NOMO-1 treated with dmso at 0.1 percent for 144 hours (cell line): ENCODE results near the gene ANO3.

Experiments used
- DNase-seq: peaks from one replicate; lab custom pipeline; 2025; ENCODE audit not compliant: unreplicated experiment; lab: John Stamatoyannopoulos, UW

The ANO3 gene

DNA sequence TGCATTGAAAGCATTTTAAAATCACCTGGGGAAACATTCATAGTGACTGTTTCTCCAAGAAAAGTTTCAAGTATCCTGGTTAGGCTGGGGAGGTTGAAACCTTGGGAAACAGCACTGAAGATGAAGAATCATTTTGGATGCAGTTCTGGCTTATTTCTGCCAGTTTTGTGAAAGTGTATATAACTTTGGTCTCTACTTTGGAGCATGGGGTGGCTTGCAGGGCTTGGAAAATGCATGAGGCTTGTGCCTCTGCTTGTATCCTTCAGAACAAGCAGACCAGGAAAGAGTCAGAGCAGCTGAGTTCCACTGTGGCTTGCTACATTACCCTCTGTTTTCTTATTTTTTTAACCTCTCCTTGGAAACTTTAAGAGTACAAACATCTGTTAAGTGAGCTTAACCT is 370.5 kb downstream of the ANO3 start:
- no peak for DNase-seq

DNA sequence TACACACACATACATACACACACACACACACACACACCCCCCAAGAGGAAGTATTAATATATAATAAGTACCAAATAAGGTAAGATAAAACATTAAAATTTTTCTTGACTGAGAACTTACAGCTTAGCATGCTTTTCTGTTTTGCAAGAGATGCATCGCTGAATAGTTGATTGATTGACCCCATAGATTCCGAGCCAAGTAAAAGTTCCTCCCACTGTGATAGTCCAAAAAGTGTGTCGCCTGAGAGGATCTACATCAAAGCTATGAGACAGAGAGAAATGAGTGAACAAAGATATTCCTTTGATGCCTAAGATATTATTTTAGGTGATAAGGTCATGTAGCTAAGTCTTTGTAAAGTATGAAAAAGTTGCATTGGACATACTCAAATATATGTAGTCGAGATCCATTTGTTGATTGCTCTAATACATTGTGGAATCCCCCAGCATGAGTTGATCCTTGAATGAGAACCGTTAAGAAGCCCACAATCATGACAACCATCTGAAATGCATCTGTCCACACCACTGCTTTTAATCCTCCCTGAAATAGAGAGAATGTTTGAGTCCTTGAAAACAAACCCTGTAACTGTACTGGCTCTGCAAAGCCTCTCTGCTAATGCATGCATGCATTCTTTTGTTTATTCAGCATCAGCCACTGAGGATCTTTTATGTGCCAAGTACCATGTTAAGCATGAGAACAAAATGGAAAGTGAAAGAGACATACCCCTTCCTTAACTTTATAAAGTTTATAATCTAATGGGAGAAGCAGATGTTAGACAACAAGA is 371.7 kb downstream of the ANO3 start:
- DNase-seq = no peak

DNA sequence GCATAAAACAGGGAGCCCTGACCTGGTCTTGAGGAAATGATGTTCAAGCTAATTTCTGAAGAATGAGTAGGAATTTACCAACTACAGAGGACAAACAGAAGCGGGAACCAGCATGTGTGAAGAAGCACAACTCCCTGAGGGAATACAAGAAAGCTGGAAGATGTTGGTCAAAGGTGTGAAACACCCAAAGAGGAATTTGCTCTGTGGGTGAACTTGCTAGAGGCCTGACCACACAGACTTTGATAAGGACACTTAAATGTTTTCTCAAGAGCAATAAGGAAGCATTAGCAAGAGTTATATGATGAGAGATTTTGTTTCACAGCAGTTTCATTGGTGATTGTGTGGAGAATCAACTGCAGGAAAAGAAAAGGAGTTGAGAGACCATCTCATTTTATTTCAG is 372.3 kb downstream of the ANO3 start:
- DNase-seq = no peak

DNA sequence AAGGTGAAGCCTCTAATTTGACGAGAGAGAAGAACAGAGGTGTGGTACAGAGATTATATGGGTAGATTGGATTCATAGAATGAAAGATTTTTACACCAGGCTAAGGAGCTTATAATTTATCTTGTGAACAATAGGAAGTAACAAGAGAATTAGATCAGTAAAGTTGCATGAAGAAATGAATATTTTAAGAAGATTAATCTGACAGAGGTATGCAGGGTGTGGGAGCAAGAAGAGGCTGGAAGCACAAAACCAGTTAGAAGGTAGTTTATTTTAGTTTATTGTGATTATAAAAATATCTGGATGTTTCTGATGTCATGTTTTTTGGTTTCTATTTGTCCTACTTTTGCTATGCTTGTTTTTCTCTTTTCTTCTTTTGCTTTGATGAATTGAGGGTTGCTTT is 374.3 kb downstream of the ANO3 start:
- no peak for DNase-seq

DNA sequence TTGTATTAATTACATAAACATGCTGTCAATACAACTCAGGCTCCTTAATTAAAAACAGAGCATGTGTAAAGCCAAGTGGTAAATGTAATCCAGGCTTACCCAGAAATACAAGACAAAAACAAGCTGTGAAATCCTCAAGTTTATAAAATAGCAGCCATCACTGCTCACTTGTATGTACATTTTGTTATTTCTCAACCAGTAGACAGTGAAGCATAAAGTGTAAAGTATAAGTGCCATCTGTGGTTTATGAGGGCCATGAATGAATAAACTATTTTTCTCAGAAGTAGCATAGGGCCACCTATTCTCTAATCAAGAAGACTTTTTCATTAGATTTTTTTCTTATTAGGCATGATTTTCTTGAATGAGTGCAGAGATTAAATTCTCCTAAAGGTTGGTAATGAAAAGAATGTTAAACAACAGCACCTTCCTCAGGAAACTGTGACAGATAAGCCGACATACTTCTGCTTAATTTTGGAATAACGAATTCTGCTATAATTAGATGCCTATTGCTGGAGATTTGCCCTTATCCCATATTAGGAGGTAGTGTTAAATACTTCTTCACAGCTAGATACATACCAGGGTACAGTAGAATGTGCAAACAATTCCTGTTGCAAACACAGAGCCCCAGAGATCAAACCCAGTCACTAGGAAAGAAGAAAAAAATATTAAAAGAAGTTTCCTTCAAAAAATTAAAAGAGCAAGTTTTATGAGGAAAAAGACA is 377.0 kb downstream of the ANO3 start:
- DNase-seq = no peak

DNA sequence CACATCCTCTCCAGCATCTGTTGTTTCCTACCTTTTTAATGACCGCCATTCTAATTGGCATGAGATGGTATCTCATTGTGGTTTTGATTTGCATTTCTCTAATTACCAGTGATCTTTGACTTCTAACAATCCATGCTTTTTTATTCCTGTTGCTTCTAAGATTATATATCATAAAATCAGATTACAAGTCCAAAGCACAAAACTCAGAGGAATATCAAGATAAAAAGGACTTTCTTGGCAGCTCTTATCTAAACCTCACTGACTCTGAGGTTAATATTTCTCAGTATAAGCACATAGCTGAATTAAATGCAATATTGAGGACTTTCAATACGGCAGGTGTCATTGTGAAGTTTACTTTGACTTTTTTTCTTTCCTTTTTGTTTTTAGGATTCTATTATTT is 378.6 kb downstream of the ANO3 start:
- DNase-seq = no peak

DNA sequence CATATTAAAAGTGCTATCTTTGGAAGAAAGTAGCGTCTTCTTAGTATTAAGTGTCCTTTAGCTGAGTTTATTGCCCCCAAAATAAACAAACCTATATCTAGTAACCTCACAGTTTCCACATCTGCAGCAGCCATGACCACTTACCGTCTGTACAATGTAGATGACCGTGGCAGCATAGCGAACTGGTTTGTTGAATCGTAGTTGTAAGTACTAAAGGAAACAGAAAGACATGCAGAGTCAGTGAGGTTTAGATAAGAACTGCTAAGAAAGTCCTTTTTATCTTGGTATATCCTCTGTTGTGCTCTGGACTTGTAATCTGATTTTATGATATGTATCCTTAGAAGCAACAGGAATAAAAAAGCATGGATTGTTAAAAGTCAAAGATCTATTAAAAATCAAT is 380.6 kb downstream of the ANO3 start:
- DNase-seq = no peak
